GM21367 (cell line): ENCODE data around the gene FLVCR1.
"Not testable (repeated sequence)": the region's sequence is repeated elsewhere in the genome, so short reads cannot be mapped to it uniquely, and the experiment has no call there.

ENCODE experiments used
- ATAC-seq: cut with Tn5 transposase; IDR thresholded peaks from one replicate; pipeline ENCODE4 v1.9.1; 2021; ENCODE audit not compliant: unreplicated experiment

Gene FLVCR1

DNA sequence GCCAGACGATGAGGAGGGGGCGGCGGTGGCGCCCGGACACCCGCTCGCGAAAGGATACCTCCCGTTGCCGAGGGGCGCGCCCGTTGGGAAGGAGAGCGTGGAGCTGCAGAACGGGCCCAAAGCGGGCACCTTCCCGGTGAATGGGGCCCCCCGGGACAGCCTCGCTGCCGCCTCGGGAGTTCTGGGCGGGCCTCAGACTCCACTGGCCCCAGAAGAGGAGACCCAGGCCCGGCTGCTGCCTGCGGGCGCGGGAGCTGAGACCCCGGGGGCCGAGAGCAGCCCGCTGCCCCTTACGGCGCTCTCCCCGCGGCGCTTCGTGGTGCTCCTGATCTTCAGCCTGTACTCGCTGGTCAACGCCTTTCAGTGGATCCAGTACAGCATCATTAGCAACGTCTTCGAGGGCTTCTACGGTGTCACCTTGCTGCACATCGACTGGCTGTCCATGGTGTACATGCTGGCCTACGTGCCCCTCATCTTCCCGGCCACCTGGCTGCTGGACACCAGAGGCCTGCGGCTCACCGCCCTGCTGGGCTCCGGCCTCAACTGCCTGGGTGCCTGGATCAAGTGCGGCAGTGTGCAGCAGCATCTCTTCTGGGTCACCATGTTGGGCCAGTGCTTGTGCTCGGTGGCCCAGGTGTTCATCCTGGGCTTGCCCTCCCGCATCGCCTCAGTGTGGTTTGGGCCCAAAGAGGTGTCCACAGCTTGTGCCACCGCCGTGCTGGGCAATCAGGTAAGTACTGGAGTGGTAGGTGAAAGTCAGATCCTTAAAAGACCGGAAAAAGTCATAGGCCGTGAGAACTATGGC, 588 bp downstream of the FLVCR1 start:
- peak; percentile 10 for ATAC-seq

DNA sequence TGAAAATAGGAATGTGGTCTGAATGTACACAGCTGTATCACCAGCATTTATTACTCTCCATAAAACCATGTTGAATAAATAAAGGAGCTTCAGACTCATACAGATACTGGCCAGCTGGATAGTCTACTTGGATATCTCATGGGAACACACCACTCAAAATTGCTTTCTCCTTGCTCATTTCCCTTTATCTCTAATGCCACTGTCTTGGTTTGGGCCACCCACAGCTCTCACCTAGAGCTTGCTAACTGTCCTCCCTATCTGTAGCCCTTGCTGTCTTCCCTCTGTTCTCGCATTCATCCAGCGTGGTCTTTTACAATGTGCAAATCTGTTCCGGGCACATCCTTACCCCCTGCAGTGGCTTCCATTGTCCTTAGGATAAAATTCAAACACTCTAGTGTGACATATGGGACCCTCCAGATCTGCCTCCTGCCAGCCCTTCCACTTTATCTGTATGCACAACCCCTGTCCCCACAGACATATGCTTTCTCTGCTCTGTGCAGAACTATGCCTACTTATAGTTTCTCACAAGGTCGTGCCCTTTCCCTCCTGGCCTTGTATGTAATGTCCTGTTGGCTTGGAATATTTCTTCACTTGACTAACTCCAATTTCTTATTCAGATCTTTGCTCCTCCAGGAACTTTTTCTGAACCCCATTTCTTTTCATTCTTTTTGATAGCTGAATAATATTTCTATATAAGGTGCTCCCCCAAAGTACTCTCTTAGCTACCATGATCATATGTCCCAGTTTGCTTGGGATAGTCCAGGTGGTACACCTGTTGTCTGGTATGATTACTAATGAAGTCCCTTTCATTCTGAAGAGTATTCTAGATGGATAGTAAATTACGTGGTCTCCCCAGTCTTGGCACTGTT, 2.9 kb downstream of the FLVCR1 start:
- no peak for ATAC-seq

DNA sequence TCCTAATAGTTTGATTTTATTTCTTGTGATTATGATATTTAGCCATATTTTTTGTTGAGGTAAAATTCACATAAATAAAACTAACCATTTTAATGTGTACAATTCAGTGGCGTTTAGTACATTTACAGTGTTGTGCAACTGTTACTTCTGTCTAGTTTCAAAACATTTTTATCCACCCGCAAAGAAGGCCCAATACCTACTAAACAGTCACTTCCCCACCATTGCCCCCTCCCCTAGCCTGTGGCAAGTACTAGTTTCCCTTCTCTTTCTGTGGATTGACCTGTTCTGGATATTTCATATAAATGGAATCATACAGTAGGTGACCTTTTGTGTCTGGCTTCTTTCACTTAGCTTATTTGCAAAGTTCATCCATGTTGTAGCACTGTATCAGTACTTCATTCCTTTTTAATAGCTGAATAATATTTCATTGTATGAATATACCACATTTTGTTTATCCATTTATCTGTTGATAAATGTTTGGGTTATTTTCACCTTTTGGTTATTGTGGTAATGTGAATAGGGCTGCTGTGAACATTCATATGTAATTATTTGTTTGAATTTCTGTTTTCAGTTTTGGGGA, 4.1 kb downstream of the FLVCR1 start:
- no peak for ATAC-seq

DNA sequence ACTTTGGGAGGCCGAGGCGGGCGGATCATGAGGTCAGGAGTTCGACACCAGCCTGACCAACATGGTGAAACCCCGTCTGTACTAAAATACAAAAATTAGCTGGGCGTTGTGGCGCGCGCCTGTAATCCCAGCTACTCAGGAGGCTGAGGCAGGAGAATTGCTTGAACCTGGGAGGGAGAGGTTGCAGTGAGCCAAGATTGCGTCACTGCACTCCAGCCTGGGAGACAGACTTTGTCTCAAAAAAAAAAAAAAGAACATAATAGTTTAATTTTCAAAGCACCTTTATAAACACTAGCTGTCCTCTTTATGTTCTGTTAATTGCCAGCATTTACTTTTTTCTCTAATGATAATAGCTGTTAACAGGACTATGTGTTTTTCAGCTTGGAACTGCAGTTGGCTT, 5.3 kb downstream of the FLVCR1 start:
- ATAC-seq: not testable (repeated sequence)

DNA sequence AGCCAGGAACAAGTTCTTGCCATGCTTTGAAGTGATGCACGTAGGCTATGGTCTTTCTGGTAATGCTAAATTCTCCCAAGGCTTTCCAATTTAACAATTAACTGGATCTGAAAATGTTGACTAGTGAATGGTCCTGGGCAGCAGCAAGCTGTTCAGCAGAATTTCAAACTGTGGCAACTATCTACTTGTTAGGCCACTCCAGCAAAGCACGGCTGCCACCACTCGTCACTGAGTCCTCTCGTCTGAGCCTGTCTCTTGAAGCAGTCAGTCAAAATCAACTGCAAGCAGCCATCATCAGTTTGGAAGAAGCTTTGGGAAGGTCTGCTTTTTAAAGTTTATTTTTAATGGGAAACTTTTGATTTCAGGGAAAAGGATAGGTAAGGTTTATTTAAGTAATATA, 6.1 kb downstream of the FLVCR1 start:
- ATAC-seq: no peak

DNA sequence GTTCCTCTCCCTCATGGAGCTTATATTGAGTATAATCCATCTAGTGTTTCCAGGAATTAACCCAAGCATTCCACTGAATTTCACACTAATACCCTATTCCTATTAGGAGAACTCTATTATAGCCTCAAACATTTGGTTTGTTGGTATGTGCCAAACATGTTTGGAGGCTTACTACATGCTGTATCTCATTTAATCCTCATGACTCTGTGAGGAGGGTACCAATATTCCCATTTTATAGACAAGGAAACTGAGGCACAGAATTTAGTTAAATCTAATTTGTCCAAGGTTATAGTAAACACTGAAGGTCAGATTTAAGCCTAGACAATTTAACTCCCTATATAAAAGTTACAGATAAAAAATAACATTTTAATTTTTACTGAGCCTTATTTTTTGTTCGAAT, 9.1 kb downstream of the FLVCR1 start:
- no peak for ATAC-seq

DNA sequence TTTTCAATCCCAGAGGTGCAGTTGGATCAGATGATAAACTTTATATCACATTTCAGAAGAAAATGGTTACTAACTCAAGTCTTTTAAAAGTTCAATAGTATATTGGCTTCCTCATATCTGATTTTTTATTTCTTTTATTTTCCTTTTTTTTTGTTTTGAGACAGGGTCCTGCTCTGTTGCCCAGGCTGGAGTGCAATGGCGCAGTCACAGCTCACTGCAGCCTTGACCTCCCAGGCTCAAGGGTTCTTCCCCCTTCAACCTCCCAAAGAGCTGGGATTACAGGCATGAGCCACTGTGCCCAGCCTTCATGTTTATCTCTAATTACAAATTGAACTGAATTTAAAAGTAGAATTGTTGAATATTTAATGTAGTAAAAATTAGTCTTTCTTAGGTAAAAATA, 13.9 kb downstream of the FLVCR1 start:
- no peak for ATAC-seq

DNA sequence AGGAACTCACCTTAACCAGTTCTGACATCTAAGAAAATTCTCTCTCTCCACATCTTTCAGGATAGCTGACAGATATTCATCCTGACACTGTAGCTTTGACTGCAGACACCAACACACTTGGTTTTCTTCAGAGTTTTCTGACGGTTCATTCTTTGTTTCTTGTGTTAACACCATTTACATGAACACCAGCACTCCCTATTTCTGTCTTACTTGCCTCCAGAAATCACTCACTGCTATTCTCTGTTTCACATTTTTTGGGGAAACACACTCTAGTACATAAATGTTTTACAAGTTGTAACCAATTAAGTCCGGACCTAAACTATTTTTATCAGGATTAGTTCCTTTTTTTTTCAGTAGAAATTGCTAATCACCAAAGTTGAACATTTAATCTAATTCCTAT, 15.4 kb downstream of the FLVCR1 start:
- ATAC-seq: peak; percentile 72

DNA sequence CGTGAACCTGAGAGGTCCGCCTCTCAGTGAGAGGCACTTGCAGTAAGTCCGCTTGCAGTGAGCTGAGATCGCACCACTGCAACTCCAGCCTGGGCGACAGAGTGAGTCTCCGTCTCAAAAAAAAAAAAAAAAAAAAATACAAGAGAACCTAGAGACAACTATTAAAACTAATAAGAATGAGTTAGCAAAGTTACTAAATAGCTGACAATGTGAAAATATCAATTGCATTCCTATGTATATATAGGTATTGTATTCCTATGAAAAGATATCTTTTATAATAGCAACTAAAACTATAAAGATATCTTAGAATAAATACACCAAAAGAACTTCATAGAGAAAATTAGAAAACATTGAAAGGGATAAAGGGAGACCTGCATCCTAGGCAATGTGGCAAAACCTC, 20.3 kb downstream of the FLVCR1 start:
- no peak for ATAC-seq

DNA sequence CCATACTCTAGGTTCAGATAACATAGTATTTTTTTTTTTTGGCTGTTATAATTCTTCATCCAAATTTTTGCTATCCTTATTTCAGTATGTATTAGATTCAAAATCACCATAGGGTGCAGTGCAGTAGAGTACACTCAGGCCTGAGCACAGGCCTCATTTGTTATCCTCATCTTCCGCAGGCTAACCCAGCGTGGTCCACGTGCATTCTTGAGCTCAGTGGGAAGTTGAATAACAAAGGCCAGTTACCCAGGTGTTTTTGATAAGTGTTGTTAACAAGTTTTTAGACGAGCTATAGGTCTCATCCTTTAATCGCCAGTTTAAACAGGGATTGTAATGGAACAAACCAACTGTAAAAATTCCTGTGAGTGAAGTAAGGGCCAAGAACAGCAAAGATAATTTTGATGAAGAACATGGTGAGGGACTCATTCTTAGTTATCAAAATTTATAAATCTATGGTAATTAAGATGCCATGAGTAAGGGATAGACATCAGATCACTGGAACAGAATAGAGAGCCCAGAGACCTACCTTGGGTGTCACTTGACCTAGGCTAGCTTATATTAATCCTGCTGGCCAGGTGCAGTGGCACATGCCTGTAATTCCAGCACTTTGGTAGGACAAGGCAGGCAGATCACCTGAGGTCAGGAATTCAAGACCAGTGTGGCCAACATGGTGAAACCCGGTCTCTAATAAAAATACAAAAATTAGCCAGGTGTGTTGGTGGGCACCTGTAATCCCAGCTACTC, 22.0 kb downstream of the FLVCR1 start:
- no peak for ATAC-seq

DNA sequence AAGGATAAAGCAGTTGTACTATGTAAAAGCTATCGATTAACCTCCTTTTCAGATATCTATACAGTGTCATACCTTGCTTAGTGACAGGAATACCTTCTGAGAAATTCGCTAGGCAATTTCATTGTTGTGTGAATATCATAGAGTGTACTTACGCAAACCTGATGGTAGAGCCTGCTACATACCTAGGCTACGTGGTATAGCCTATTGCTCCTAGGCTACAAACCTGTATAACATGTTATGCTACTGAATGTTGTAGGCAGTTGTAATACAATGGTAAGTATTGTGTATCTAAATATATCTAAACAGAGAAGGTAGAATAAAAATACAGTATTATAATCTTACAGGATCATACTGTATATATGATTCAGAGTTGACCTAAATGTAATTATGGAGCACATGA, 26.5 kb downstream of the FLVCR1 start:
- no peak for ATAC-seq

DNA sequence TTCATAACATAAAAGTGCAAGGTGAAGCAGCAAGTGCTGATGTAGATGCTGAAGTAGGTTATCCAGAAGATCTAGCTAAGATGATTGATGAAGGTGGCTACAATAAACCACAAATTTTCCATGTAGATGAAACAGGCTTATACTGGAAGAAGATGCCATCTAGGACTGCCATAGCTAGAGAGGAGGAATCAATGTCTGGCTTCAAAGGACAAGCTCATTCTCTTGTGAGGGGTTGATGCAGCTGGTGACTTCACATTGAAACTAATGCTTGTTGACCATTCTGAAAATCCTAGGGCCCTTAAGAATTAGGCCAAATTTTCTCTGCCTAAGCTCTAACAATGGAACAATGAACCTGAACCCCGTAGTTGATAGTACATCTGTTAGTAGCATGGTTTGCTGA, 34.0 kb downstream of the FLVCR1 start:
- ATAC-seq: no peak

DNA sequence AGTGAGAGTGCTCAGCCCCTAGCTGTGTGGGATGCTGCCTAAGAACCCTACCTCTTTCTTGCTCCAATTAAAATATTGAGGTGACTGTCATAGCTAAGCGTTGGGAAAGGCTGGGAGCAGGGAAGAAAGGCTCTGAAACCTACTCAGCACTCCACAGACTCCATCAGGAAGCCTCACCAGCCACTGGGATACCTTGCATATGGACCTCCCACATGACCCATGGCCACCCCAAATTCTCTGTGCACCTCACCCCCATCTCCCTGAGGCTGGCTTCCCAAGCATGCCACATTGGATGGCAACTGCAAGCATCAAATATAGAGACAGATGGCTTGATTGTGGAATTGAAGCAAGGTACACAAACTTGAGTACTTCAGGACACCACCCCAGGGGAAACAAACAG, 41.8 kb downstream of the FLVCR1 start:
- ATAC-seq: no peak

DNA sequence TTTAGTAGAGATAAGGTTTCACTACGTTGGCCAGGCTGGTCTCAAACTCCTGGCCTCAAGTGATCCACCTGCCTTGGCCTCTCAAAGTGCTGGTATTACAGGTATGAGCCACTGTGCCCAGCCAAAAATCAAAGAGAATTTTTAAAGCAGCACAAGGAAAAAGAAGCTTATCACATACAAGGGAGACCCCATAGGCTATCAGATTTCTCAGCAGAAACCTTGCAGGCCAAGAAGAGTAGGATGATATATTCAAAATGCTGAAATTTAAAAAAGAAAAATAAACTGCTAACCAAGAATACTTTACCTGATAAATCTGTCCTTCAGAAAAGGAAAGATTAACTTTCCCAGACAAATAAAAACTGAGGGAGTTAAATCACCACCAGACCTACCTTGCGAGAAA, 43.2 kb downstream of the FLVCR1 start:
- no peak for ATAC-seq

DNA sequence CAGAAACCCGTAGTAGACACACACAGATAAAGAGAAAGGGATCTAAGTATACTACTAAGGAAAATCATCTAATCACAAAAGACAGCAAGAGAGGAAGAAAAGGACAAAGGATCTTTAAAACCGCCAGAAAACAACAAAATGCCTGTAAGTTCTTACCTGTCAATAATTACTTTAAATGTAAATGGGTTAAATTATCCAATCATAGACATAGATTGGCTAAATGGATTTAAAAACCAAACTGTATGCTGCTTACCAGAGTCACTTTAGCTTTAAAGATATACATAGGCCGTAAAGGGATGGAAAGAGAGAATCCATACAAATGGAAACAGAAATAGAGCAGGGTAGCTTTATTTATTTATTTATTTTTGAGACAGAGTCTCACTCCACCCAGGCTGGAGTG, 44.0 kb downstream of the FLVCR1 start:
- ATAC-seq: no peak

DNA sequence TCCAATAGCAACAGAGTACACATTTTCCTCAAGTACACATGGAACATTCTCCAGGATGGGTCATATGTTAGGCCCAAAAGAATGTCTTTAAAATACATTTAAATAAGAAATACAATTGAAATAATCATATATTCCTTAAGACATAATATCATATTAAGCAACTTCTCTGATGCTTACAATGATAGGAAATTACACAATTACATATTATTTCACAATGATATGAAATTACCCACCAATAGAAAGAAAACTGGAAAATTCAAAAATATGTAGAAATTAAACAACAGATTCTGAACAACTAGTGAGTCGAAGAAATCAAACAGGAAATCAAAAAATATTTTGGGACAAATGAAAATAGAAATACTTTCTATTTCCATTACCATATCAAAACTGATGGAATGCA, 45.6 kb downstream of the FLVCR1 start:
- no peak for ATAC-seq

DNA sequence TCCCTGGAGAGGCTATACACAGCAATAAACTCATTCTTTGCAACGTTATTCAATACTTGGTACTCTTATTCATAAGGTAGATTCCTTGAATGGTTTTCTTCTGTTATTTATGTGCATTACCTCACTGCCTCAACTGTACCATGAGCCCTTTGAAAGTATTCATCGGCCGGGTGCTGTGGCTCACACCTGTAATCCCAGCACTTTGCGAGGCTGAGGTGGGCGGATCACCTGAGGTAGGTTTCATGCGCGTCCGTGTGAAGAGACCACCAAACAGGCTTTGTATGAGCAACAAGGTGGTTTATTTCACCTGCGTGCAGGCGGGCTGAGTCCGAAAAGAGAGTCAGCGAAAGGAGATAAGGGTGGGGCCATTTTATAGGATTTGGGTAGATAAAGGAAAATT, 50.0 kb downstream of the FLVCR1 start:
- not testable (repeated sequence) for ATAC-seq

DNA sequence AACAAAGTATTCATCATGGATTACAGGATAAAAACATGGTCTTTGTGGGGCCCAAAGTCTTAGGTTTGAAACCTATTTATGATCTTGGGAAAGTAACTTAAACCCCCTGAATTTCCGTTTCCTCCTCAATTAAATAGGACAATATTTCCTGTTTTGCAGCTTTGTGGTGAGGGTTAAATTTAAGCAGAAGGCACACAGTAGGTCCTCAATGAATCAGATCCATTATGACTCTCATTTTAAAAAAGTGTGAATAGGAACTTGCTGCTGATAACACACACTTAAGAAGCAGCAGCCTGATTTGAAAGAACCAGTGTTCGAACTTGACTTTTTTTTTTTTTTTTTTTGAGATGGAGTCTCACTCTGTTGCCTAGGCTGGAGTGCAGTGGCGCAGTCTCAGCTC, 50.9 kb downstream of the FLVCR1 start:
- no peak for ATAC-seq

DNA sequence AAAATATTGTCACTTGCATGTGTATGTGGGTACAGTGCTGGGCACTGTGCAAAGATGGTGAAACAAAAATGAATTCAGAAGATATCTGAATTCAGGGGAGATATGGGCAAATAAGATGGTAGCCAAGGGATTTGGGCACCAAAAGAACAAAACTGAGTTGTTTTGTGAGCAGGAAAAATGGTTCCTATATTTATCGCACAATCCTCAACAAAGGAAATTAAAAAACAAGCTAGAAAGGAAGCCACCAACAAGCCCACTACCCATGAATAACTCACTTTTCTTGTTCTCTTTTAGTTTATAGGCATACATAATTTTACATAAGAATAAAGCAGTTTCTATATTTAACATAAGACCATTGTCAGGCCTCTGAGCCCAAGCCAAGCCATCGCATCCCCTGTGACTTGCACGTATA, 51.6 kb downstream of the FLVCR1 start:
- ATAC-seq: no peak

DNA sequence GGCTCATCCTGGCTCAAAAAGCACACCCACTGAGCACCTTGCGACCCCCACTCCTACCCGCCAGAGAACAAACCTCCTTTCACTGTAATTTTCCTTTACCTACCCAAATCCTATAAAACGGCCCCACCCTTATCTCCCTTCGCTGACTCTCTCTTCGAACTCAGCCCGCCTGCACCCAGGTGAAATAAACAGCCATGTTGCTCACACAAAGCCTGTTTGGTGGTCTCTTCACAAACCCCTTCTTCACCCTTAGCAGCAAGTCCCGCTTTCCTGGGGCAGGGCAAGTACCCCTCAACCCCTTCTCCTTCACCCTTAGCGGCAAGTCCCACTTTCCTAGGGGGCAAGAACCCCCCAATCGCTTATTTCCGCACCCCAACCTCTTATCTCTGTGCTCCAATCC, 52.1 kb downstream of the FLVCR1 start:
- ATAC-seq: not testable (repeated sequence)

DNA sequence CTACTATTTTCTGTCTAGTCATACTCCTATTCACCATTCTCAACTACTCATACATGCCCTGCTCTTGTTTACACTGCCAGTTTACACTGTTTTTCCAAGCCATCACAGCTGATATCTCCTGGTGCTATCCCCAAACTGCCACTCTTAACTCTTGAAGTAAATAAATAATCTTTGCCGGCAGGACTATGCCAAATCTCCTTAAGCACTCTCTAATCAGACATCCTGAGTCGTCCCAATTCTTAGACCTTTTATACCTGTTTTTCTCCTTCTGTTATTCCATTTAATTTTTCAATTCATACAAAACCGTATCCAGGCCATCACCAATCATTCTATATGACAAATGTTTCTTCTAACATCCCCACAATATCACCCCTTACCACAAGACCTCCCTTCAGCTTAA, 55.6 kb downstream of the FLVCR1 start:
- not testable (repeated sequence) for ATAC-seq
